Lung (tissue), 12 donors: ENCODE results near the gene STX1B. TPM values are rescaled to one million over a fixed set of nuclear protein-coding genes. Genes with fewer than 3 reads are reported as not detected.

Source experiments
- ATAC-seq: fragments of 200-7000 bp; cut with Tn5 transposase; one replicate; pipeline ENCODE4 v1.9.1; 2020; ENCODE audit warnings: moderate number of reproducible peaks; ENCODE audit not compliant: insufficient read depth, low FRiP score
- DNase-seq, 3 donors: peaks; one replicate each; pipeline ENCODE4 v3.0.0-alpha.2; 2013 to 2017
- H3K27ac ChIP-seq, 2 donors: one replicate each; pipeline ENCODE4 v1.5.1; 2013; ENCODE audit warnings: mild to moderate bottlenecking in 2 of 2, moderate library complexity in 2 of 2, control low read depth in 1 of 2, inconsistent platforms in 1 of 2, low read depth in 1 of 2, low read length in 1 of 2
- H3K27me3 ChIP-seq, 3 donors: one replicate each; pipeline ENCODE4 v1.5.1; 2013; ENCODE audit warnings: low read length in 2 of 3; ENCODE audit not compliant: control insufficient read depth in 3 of 3, insufficient read depth in 3 of 3
- H3K36me3 ChIP-seq, 4 donors: one replicate each; pipeline ENCODE4 v1.5.1; 2013; ENCODE audit warnings: low read length in 4 of 4, mild to moderate bottlenecking in 1 of 4, moderate library complexity in 1 of 4; ENCODE audit not compliant: control insufficient read depth in 4 of 4, insufficient read depth in 4 of 4
- H3K4me1 ChIP-seq, 5 donors: one replicate each; pipeline ENCODE4 v1.5.1; 2013; ENCODE audit warnings: low read length in 5 of 5, mild to moderate bottlenecking in 2 of 5, moderate library complexity in 1 of 5; ENCODE audit not compliant: control insufficient read depth in 5 of 5, insufficient read depth in 5 of 5
- H3K4me3 ChIP-seq: one replicate; pipeline ENCODE4 v1.5.1; 2013; ENCODE audit warnings: mild to moderate bottlenecking, control low read depth, moderate library complexity
- H3K9ac ChIP-seq, 2 donors: one replicate each; pipeline ENCODE4 v1.5.1; 2013; ENCODE audit warnings: low read length in 2 of 2, control low read depth in 1 of 2; ENCODE audit not compliant: insufficient read depth in 1 of 2
- H3K9me3 ChIP-seq, 4 donors: one replicate each; pipeline ENCODE4 v1.5.1; 2013; ENCODE audit warnings: low read length in 3 of 4, mild to moderate bottlenecking in 1 of 4, moderate library complexity in 1 of 4; ENCODE audit not compliant: control insufficient read depth in 4 of 4, insufficient read depth in 3 of 4
- WGBS, 2 donors: extraction: QIAGEN DNeasy Blood & Tissue Kit; methylation state at CpG; one replicate each; pipeline ENCODE4 v1.1.7; 2013; 5-methylcytosine and 5-hydroxymethylcytosine counted together
- polyA plus RNA-seq, 2 donors: library from polyadenylated mRNA; stranded (reverse); fragments of 200-250 nt; gene quantifications; one replicate each; pipeline ENCODE4 v1.2.1, GENCODE V29; 2013
- total RNA-seq, 2 donors: library from RNA; depleted of rRNA in 1 of 2; stranded (reverse); fragments of >200 nt in 1 of 2; gene quantifications; one replicate each; pipeline ENCODE4 v1.2.1, GENCODE V29; 2014 to 2021
- TF ChIP-seq, protein P1 (sequence below): IDR thresholded peaks from 2 replicates; pipeline ENCODE4 v1.5.1; 2012; ENCODE audit warnings: mild to moderate bottlenecking; ENCODE audit errors: control extremely low read depth, extremely low read depth
- donor health status: control.
- donor health status: control.
- donor health status: Bipolar disorder and iron deficiency.
- donor health status: healthy.
- donor health status: DM: yes; HTN: yes; CAD: no.

STX1B gene
- total and polyA plus RNA-seq, 4 donors = 0.17 to 0.64 (median 0.41) TPM

DNA sequence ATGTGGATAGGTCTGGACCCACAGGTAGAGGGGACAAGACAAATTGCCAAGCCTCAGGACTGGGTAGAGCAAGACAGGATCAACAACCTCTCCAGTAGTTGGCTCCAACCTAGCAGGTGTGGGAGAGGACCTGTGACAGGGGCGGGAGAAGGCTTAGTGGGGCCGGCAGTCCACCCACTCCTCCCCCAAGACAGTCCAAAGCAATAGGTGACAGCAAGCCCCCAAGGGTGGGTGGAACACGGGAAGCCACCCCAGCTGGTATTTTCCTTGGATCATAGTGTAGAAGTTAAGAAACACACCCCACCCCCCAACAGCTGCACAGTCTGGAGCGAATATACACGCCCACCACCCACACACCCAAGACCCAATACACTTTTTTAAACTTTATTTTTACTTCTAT, 18.8 kb upstream of the STX1B start:
- ATAC-seq = no peak

GRCh38 chr16:31025339-31025738, 14.9 kb upstream of the STX1B start:
- Histone ChIP-seq H3K27me3 (no peaks in the 10 kb centered on the region), H3K9ac (no peak overlapping the region), H3K36me3 (no peaks in the 10 kb centered on the region), H3K27ac (peak overlapping the region in 1 of 2 donors; percentile 43), H3K4me3 (no peak overlapping the region), H3K4me1 (no peaks in the 10 kb centered on the region), H3K9me3 (no peaks in the 10 kb centered on the region)
- ATAC-seq (no peak), DNase-seq (no peak)
- TF ChIP-seq, protein P1, sequence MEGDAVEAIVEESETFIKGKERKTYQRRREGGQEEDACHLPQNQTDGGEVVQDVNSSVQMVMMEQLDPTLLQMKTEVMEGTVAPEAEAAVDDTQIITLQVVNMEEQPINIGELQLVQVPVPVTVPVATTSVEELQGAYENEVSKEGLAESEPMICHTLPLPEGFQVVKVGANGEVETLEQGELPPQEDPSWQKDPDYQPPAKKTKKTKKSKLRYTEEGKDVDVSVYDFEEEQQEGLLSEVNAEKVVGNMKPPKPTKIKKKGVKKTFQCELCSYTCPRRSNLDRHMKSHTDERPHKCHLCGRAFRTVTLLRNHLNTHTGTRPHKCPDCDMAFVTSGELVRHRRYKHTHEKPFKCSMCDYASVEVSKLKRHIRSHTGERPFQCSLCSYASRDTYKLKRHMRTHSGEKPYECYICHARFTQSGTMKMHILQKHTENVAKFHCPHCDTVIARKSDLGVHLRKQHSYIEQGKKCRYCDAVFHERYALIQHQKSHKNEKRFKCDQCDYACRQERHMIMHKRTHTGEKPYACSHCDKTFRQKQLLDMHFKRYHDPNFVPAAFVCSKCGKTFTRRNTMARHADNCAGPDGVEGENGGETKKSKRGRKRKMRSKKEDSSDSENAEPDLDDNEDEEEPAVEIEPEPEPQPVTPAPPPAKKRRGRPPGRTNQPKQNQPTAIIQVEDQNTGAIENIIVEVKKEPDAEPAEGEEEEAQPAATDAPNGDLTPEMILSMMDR = no peak
- 60 to 73% methylated on average over 5 of the region's 5 CpGs for WGBS, 2 donors

More for the DNA sequence above, 18.8 kb upstream of the STX1B start:
- TF ChIP-seq, protein P1 = no peak
- H3K9ac ChIP-seq = no peak overlapping the region
- H3K27ac ChIP-seq = no peak overlapping the region
- no peak overlapping the region for H3K4me3 ChIP-seq
- H3K27me3 ChIP-seq = no peaks in the 10 kb centered on the region
- H3K9me3 ChIP-seq = no peaks in the 10 kb centered on the region
- DNase-seq = no peak
- 89 to 95% methylated on average over 5 of the region's 5 CpGs for WGBS, 2 donors
- peaks cover 0 to 4% (median 0%) of the 10 kb centered on the region in 4 donors for H3K36me3 ChIP-seq
- peaks cover under 1 to 9% (median 4%) of the 10 kb centered on the region in 5 donors for H3K4me1 ChIP-seq

DNA sequence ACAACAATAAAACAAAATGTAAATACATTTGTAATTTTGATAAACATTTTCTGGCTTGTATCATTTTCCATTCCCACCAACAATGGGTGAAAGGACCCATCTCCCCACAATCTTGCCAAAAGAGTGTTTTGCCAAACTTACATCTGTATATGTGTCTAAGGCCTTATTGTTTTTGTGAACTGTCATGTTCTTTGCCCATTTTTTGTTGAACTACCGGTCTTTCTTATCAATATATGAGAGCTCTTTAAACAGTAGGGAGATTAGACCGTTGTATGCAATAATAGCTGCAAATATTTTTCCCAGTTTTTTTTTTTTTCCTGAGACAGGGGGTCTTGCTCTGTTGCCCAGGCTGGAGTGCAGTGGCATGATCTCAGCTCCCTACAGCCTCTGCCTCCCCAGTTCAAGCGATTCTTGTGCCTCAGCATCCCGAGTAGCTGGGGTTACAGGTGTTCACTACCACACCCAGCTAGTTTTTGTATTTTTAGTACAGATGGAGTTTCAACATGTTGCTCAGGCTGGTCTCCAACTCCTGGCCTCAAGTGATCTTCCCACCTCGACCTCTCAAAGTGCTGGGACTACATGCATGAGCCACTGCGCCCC, 13.3 kb upstream of the STX1B start:
- Histone ChIP-seq H3K4me3 (no peak overlapping the region), H3K36me3 (no peaks in the 10 kb centered on the region), H3K4me1 (no peaks in the 10 kb centered on the region), H3K9me3 (no peaks in the 10 kb centered on the region), H3K27me3 (no peaks in the 10 kb centered on the region), H3K27ac (no peak overlapping the region), H3K9ac (no peak overlapping the region)
- TF ChIP-seq, protein P1 = no peak
- ATAC-seq (no peak), DNase-seq (no peak)
- whole genome bisulfite sequencing, 2 donors = 73 to 80% methylated on average over 6 of the region's 6 CpGs

DNA sequence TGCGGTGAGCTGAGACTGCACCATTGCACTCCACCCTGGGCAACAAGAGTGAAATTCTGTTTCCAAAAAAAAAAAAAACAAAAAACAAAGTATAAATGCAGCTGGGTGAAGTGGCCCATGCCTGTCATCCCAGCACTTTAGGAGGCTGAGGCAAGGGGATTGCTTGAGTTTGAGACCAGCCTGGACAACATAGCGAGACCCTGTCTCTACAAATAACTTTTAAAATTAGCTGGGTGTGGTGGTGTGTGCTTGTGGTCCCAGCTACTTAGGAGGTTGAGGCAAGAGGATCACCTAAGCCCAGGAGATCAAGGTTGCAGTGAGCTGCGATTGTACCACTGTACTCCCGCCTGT, 12.8 kb upstream of the STX1B start:
- H3K4me1 ChIP-seq = no peaks in the 10 kb centered on the region
- ATAC-seq (no peak), DNase-seq (no peak)
- TF ChIP-seq, protein P1 = no peak
- no peak overlapping the region for H3K4me3 ChIP-seq
- no peaks in the 10 kb centered on the region for H3K27me3 ChIP-seq
- WGBS, 2 donors = 92 to 98% methylated on average over 4 of the region's 4 CpGs
- no peaks in the 10 kb centered on the region for H3K36me3 ChIP-seq
- H3K9ac ChIP-seq = no peak overlapping the region
- no peak overlapping the region for H3K27ac ChIP-seq
- H3K9me3 ChIP-seq = no peaks in the 10 kb centered on the region
